Skeletal muscle satellite cell (primary cell): ENCODE data around the gene MIAT.

Experiments used
- H3K27me3 ChIP-seq: 2 replicates; pipeline ENCODE4 v1.7.0; 2013; ENCODE audit warnings: low read length; ENCODE audit not compliant: control insufficient read depth, insufficient read depth
- H3K36me3 ChIP-seq: 2 replicates; pipeline ENCODE4 v1.7.0; 2013; ENCODE audit warnings: mild to moderate bottlenecking, control low read depth, low read length; ENCODE audit not compliant: insufficient read depth
- H3K4me1 ChIP-seq: 2 replicates; pipeline ENCODE4 v1.7.0; 2013; ENCODE audit warnings: low read length; ENCODE audit not compliant: control insufficient read depth, insufficient read depth
- H3K4me2 ChIP-seq: 2 replicates; pipeline ENCODE4 v1.7.0; 2013; ENCODE audit warnings: mild to moderate bottlenecking, low read length
- H3K4me3 ChIP-seq: 2 replicates; pipeline ENCODE4 v1.7.0; 2013; ENCODE audit warnings: low read length
- H3K9ac ChIP-seq: 2 replicates; pipeline ENCODE4 v1.7.0; 2013; ENCODE audit warnings: mild to moderate bottlenecking, low read depth, low read length, moderate library complexity
- H3K9me3 ChIP-seq: replicated peaks from 2 replicates; pipeline ENCODE4 v1.7.0; 2013; ENCODE audit warnings: mild to moderate bottlenecking, control low read depth, low read length

MIAT gene

DNA sequence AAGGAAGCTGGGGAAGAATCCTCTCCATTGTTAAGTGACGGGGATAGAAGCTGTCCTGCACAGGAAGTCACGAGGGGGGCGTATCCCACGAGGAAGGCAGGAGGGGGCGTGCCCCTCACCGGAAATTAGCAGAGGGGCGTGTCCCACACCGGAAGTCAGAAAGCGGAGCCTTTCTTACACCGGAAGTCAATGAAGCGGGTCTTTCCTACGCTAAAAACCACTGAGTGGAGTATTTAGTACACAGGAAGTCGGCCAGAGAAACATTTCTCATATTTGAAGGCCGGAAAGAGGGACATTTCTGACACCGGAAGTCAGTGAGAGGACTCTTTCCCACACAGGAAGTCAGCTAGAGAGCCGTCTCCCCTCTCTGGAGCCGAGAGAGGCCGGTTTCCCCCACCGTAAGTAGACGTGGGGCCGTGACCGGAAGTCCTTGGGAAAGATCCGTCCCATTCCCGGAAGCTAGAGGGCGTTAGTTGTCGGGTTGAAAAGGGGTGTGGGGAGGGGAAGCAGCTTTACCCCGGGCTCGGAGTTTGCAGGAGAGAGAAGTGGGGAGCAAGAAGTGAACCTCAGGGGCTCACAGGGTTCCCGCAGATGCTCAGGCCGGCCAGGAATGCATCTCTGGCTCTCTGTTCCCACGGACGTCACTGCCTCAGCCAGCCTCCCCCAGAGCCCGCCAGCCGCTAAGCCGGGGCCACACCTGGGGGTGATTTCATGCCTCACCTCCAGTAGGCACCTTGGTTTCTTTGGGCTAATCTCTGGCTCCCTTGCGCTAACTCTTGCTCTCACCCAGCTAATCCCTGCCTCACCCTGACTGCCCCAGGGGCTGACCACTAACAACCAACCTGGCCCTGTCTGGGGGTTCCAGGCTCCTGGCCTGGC lies 15.4 kb downstream of the MIAT start:
- peaks cover 19% of the 10 kb centered on the region for H3K4me1 ChIP-seq
- H3K9ac ChIP-seq, result peak overlapping the region; percentile 90

DNA sequence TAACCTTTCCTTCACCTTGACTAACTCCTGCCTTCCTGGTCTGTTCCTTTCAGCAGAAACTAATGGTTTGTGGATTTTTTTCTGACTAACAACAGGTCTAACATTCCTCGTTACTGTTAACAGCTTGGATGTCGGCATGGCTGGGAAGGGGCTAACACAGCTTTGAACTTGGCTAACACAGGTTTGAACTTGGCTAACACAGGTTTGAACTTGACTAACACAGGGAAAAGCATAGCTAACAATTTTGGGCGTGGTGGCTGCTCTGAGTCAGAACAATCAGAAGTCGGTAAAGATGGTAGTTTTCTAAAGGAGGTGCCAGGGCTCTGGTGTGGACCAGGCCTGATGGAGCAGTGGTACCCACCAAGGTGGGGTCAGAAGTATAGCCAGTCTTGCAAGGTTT lies 16.1 kb downstream of the MIAT start:
- Histone ChIP-seq H3K4me3 (peak overlapping the region; percentile 79), H3K9ac (peak overlapping the region; percentile 90), H3K4me1 (peaks cover 19% of the 10 kb centered on the region), H3K27me3 (no peaks in the 10 kb centered on the region), H3K9me3 (no peaks in the 10 kb centered on the region), H3K4me2 (peak overlapping the region; percentile 92), H3K36me3 (no peaks in the 10 kb centered on the region)

More for the DNA sequence above, 15.4 kb downstream of the MIAT start:
- Histone ChIP-seq H3K9me3 (no peaks in the 10 kb centered on the region), H3K27me3 (no peaks in the 10 kb centered on the region), H3K4me3 (peak overlapping the region; percentile 79), H3K4me2 (peak overlapping the region; percentile 92), H3K36me3 (no peaks in the 10 kb centered on the region)

GRCh38 chr22:26674211-26675190 lies 17.1 kb downstream of the MIAT start:
- H3K4me1 ChIP-seq, result peaks cover 19% of the 10 kb centered on the region
- no peaks in the 10 kb centered on the region for H3K36me3 ChIP-seq
- H3K4me2 ChIP-seq, result peak overlapping the region; percentile 92
- no peaks in the 10 kb centered on the region for H3K27me3 ChIP-seq
- H3K9me3 ChIP-seq, result no peaks in the 10 kb centered on the region
- no peak overlapping the region for H3K9ac ChIP-seq
- H3K4me3 ChIP-seq, result peak overlapping the region; percentile 79

DNA sequence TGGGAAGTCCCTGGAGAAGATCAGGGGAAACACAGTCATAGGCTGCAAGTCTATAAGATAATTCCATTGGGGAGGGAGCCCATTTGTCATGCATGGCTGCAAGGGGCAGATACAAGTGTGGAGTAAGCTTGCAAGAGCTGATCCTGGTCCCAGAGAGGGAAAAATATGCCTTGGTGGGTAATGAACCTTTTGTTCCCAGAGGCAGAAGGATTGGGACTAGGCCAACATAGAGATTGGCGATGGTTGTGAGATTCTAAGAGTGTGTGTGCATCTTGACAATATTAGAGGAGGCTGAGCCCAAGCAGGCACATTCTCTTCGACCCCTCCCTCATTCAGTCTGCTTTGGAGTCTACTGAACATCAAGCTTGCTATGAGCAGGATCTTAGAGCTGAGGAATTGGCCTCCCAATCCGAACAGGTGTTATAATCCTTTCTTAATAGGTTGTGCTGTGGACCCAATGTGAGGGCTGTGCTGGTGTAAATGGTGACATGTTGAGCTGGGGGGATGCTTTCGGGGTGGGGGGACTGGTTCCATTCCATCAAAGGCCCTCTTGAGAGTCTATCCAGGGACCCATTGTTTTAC lies 18.4 kb downstream of the MIAT start:
- Histone ChIP-seq H3K9me3 (no peaks in the 10 kb centered on the region), H3K9ac (no peak overlapping the region), H3K4me1 (peaks cover 19% of the 10 kb centered on the region), H3K4me3 (no peak overlapping the region), H3K4me2 (no peak overlapping the region), H3K27me3 (no peaks in the 10 kb centered on the region), H3K36me3 (peaks cover 6% of the 10 kb centered on the region)

GRCh38 chr22:26677217-26677616 lies 19.8 kb downstream of the MIAT start:
- H3K4me2 ChIP-seq, result no peak overlapping the region
- peaks cover 16% of the 10 kb centered on the region for H3K36me3 ChIP-seq
- no peaks in the 10 kb centered on the region for H3K27me3 ChIP-seq
- no peak overlapping the region for H3K9ac ChIP-seq
- no peaks in the 10 kb centered on the region for H3K9me3 ChIP-seq
- peaks cover 27% of the 10 kb centered on the region for H3K4me1 ChIP-seq
- no peak overlapping the region for H3K4me3 ChIP-seq

DNA sequence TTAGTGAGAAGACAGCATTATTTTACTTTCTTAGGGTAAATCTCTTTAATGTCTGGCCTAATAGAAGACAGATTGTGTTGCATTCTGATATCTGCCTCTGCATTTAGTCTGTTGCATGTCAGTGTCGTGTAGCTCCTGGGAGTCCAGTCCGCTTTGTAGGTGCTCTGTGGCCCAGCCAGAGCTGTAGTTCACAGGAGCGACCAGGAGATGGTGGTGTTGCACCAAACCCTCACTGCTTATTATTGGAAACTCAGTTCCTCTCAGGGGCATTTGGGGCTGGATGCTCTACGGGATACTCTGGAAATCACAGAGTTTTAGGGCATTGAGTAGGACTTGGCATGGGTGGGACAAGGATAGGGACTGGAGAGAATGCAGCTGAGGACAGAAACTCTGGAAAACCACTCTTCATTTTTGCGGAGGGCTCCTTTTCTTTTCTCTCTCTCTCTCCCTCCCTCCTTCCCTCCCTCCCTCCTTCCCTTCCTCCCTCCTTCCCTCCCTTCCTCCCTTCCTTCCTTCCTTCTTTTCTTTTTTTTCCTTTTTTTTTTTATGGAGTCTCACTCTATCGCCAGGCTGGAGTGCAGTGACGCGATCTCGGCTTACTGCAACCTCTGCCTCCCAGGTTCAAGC lies 21.7 kb downstream of the MIAT start:
- H3K36me3 ChIP-seq, result peaks cover 20% of the 10 kb centered on the region
- no peaks in the 10 kb centered on the region for H3K27me3 ChIP-seq
- H3K4me2 ChIP-seq, result no peak overlapping the region
- no peak overlapping the region for H3K9ac ChIP-seq
- no peaks in the 10 kb centered on the region for H3K9me3 ChIP-seq
- peaks cover 16% of the 10 kb centered on the region for H3K4me1 ChIP-seq
- no peak overlapping the region for H3K4me3 ChIP-seq

DNA sequence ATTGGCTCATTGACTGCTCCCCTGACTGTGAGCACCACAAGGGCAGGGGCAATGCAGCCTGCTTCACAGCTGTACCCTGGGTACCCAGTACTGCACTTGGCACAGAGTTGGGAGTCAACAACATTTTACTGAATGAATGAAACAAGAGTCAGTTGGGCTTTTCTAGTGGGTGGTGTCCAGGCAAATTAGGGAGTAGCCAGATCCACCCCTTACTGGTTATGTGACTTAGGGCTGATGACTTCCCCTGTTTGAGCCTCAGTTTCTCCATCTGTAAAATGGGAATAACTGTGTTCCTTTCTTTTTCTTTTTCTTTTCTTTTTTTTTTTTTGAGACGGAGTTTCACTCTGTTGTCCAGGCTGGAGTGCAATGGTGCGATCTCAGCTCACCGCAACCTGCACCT lies 23.1 kb downstream of the MIAT start:
- Histone ChIP-seq H3K27me3 (no peaks in the 10 kb centered on the region), H3K36me3 (peaks cover 20% of the 10 kb centered on the region), H3K9me3 (no peaks in the 10 kb centered on the region), H3K4me2 (no peak overlapping the region), H3K9ac (no peak overlapping the region), H3K4me1 (peaks cover 10% of the 10 kb centered on the region), H3K4me3 (no peak overlapping the region)

DNA sequence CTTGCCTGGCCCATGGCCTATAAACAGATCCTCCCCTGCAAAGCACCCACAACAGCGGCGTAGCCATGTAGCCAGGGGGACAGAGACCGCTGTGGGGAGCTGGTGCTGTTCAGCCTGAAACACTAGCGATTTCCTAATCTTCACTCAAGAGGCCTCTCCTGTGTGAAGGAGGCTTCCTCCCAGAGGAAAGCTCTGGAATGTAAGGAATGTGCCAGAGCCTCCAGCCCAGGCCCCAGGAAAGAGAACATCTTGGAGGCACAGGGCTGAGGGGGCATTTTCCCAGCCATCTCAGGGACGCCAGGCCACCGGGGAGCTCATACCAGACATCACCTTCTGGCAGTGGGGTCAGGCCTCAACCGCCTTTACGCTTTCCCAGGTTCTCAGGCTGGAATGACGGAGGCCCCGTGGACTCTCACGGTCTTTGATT lies 24.0 kb downstream of the MIAT start:
- H3K4me1 ChIP-seq, result peaks cover 10% of the 10 kb centered on the region
- H3K36me3 ChIP-seq, result peaks cover 20% of the 10 kb centered on the region
- H3K27me3 ChIP-seq, result no peaks in the 10 kb centered on the region
- no peak overlapping the region for H3K4me3 ChIP-seq
- no peak overlapping the region for H3K4me2 ChIP-seq
- H3K9ac ChIP-seq, result no peak overlapping the region
- H3K9me3 ChIP-seq, result no peaks in the 10 kb centered on the region

DNA sequence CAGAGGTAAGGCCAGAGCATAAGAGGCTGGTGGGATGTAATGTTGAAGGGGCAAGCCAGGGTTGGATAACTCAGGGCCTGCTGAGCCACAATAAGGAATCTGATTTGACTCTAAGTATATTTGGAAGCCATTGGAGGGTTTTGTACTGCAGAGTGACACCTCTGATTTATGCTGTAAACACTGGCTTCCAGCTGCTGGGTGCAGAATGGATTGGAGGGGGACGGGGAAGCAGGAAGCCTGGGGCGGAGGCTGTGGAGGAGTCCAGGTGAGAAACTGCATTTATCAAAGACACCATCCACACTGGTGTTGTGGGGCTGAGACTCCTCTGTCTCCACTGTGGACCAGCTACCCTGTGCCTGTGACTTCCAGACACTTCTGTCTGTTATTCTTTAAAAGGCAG lies 26.8 kb downstream of the MIAT start:
- H3K4me1 ChIP-seq, result peaks cover 10% of the 10 kb centered on the region
- no peaks in the 10 kb centered on the region for H3K9me3 ChIP-seq
- peaks cover 20% of the 10 kb centered on the region for H3K36me3 ChIP-seq
- H3K4me2 ChIP-seq, result no peak overlapping the region
- H3K27me3 ChIP-seq, result no peaks in the 10 kb centered on the region
- no peak overlapping the region for H3K9ac ChIP-seq
- no peak overlapping the region for H3K4me3 ChIP-seq

DNA sequence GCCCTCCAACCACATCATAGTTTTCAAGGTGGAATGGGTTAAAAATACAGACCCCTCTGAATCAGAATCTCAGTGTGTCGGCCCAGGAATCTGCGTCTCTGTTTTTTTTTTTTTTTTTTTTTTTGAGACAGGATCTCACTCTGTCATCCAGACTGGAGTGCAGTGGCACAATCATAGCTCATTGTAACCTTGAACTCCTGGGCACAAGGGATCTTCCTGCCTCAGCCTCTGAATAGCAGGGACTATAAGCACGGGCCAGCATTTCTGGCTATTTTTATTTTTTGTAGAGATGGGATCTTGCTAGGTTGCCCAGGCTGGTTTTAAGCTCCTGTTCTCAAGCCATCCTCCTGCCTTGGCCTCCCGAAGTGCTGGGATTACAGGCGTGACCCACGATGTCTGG lies 28.2 kb downstream of the MIAT start:
- H3K4me1 ChIP-seq, result peaks cover 10% of the 10 kb centered on the region
- H3K9ac ChIP-seq, result no peak overlapping the region
- peaks cover 14% of the 10 kb centered on the region for H3K36me3 ChIP-seq
- H3K9me3 ChIP-seq, result no peaks in the 10 kb centered on the region
- no peak overlapping the region for H3K4me2 ChIP-seq
- no peaks in the 10 kb centered on the region for H3K27me3 ChIP-seq
- no peak overlapping the region for H3K4me3 ChIP-seq

GRCh38 chr22:26687439-26687838 lies 30.1 kb downstream of the MIAT start:
- H3K27me3 ChIP-seq, result no peaks in the 10 kb centered on the region
- H3K4me3 ChIP-seq, result no peak overlapping the region
- H3K9me3 ChIP-seq, result no peaks in the 10 kb centered on the region
- H3K36me3 ChIP-seq, result peaks cover 2% of the 10 kb centered on the region
- H3K9ac ChIP-seq, result no peak overlapping the region
- H3K4me1 ChIP-seq, result no peaks in the 10 kb centered on the region
- no peak overlapping the region for H3K4me2 ChIP-seq
